HG02852 (cell line): ENCODE results near the gene DESI1.
A peak's percentile ranks its signal among the peaks of the same experiment; 100 is the strongest.
"Not testable (repeated sequence)": the region's sequence is repeated elsewhere in the genome, so short reads cannot be mapped to it uniquely, and the experiment has no call there.

ENCODE experiments used
- ATAC-seq: cut with Tn5 transposase; IDR thresholded peaks from one replicate; pipeline ENCODE4 v1.9.1; 2021; ENCODE audit warnings: mild to moderate bottlenecking, moderate library complexity; ENCODE audit not compliant: unreplicated experiment

DESI1 gene

DNA sequence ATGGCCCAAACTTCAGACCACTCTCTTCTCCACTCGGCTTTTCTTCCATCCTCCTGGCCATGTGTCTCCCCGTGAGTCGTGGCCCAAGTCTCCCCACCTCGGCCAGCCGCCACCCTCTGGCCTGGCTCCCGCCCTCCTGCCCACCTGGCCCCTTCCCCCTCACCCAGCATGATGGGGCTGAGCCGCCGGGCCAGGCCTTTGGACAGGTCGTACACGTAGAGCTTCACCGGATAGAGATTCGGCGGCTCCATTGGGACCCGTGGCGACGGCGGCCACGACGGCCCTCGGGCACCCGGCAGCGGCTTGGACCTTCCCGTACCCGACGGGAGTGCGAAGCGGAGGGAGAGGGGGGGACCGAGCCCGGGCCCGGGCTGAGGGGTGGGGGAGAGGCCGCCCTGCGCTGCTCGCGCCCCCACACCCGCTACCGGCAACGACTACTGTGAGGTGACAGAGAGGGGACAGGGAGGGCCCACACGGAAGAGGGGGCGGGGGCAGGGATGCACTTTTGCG is at the start of gene DESI1:
DESI1 (minus strand) TSS at position 455 of the 510 bp plus-strand sequence; CDS start at position 251, 204 bp downstream.
- ATAC-seq = peak; percentile 67

DNA sequence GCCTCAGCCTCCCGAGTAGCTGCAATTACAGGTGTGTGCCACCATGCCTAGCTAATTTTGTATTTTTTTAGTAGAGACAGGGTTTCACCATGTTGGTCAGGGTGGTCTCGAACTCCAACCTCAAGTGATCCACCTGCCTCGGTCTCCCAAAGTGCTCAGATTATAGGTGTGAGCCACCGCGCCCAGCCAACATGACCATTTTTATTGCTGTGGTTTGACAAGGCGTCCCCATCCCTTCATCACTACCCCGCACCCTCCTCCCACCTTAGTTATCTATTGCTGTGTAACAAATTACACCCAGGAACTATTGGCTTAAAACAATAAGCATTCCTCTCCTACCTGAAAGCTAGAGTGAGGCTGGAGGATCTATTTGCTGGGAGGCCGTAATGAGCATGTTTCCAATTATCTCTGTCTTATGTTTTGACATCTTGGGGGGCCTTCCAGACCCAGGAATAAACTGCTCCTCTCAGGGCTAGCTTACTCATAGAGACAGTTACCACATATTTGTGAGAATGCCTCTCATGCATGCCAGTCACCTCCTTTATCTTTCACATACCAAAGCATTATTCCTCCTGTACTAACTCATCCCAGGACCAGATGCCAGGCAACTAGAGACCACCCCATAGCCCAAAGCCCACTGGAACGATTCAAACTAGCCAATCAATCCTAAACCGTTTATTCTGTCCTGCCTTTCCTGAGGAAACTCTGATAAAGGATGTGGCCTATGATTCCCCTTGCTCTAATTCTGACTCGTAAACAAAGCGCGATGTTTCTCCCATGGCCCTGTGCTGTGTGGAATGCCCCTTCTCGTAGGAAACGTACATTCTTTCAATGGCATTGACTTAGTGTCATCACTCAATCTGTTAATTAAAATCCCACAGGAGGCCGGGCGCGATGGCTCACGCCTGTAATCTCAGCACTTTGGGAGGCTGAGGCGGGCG is 48.4 kb upstream of the DESI1 start:
- ATAC-seq = no peak

- no peak for ATAC-seq
These were observed 44.1 kb upstream of the DESI1 start for GRCh38 chr22:41664951-41665350.

DNA sequence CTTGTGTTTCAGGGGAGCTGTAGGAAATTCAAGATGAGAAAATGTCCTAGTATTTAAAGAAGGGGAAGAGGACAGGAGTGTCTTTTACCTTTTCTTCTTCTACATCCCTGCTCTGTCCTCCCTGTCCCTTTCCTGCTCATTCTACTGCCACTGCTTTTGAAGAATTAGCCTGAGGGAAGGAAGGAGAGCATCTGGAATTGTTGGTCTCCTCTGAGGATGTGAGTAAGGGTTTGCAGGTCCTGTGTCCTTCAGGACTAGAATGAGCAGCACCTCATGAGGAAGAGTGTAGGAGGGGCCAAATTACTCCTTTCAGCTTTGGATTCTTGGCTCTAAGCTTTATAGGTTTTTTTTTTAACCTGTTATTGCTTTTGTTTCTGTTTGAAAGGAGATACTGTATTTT is 43.6 kb upstream of the DESI1 start:
- ATAC-seq = no peak

DNA sequence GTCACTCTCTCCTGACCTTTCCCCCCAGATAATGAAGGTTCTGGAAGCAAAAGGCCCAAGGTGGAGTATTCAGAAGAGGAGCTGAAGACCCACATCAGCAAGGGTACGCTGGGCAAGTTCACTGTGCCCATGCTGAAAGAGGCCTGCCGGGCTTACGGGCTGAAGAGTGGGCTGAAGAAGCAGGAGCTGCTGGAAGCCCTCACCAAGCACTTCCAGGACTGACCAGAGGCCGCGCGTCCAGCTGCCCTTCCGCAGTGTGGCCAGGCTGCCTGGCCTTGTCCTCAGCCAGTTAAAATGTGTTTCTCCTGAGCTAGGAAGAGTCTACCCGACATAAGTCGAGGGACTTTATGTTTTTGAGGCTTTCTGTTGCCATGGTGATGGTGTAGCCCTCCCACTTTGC is 42.8 kb upstream of the DESI1 start:
- ATAC-seq = not testable (repeated sequence)

DNA sequence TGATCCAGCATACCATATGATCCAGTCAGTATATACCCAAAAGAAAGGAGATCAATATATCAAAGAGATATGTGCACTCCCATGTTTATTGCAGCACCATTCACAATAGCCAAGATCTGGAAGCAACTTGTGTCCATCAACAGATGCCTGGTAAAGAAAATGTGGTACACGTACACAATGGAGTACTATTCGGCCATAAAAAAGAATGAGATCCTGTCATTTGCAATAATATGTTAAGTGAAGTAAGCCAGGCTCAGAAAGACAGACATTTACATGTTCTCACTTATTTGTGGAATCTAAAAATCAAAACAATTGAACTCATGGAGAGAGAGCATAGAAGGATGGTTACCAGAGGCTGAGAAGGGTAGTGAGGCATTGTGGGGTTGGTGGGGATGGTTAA is 40.9 kb upstream of the DESI1 start:
- ATAC-seq = no peak

- ATAC-seq = no peak
These were observed 40.2 kb upstream of the DESI1 start for GRCh38 chr22:41661088-41661487.

DNA sequence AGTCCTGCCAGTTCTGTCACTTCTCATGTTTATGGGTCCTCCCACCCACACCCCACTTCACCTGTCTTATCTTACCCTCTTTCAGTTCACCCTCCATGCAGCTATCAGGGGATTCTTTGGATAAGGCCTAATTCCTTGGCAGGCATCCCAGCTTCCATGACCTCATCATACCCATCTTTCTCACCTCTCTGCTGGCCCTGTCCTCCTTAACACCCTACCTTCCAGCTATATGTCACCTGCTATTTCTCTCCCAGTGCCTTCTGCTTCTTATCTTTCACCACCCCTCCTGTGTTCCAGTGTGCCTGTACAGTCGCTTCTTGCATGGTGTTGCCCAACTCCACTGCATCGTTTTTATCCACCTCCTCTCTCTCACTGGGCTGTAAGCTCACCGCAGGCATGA is 39.6 kb upstream of the DESI1 start:
- ATAC-seq = no peak

DNA sequence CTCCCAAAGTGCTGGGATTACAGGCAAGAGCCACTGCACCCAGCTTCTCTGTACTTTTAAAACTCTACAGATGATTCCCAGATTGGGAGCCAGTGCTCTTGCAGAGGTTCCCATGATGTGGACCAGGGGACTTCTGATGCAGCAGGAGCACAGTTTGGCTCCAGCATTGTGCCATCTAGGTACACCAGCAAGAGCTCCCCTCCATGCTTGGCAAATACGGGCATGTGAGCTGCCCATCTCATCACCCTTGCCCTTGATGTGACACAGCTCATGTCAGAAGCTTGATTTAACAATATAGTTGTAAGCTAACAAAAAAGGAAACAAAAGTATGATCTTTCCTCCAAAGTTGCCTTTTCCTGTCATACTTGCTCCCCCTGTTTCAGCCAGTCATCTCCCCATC is 39.1 kb upstream of the DESI1 start:
- ATAC-seq = no peak

GRCh38 chr22:41658869-41659268 is 38.0 kb upstream of the DESI1 start:
- no peak for ATAC-seq

- ATAC-seq = no peak
These were observed 36.9 kb upstream of the DESI1 start for GRCh38 chr22:41657709-41658108.

GRCh38 chr22:41656556-41656955 is 35.7 kb upstream of the DESI1 start:
- ATAC-seq = no peak

GRCh38 chr22:41654322-41654721 is 33.5 kb upstream of the DESI1 start:
- no peak for ATAC-seq

GRCh38 chr22:41650821-41651220 is 30.0 kb upstream of the DESI1 start:
- no peak for ATAC-seq

- ATAC-seq = no peak
These were observed 29.4 kb upstream of the DESI1 start for GRCh38 chr22:41650229-41650628.

GRCh38 chr22:41648432-41648831 is 27.6 kb upstream of the DESI1 start:
- ATAC-seq = no peak

GRCh38 chr22:41647771-41648170 is 26.9 kb upstream of the DESI1 start:
- no peak for ATAC-seq

DNA sequence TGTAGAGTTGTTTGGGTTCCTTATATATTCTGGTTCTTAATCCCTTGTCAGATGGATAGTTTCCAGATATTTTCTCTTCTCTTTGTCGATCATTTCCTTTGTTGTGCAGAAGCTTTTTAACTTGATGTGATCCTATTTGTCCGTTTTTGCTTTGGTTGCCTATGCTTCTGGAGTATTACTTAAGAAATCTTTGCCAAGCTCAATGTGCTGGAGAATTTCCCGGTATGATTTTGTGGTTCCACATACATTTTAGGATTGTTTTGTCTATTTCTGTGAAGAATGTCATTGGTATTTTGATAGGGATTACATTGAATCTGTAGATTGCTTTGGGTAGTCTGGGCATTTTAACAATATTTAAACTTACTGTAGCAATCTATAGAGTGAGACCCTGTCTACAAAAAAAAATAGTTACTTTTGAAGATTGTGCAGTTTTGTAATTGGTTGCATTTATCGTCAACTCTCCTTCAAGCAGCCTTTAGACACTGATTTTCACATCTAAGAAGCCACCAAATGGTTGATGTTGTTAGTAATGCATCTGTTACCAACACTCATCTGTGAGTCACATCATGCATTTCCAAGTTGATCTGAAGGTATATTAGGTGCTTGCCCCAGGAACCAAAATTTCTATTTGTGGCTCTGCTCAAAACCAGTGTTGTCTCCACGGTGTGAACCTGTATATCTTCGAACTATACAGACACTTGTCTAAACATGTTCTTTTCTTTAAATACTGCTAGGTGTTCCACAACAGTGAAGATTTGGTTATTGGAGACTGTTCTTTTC is 21.7 kb upstream of the DESI1 start:
- no peak for ATAC-seq

GRCh38 chr22:41641854-41642253 is 21.0 kb upstream of the DESI1 start:
- no peak for ATAC-seq

GRCh38 chr22:41638748-41639147 is 17.9 kb upstream of the DESI1 start:
- no peak for ATAC-seq

DNA sequence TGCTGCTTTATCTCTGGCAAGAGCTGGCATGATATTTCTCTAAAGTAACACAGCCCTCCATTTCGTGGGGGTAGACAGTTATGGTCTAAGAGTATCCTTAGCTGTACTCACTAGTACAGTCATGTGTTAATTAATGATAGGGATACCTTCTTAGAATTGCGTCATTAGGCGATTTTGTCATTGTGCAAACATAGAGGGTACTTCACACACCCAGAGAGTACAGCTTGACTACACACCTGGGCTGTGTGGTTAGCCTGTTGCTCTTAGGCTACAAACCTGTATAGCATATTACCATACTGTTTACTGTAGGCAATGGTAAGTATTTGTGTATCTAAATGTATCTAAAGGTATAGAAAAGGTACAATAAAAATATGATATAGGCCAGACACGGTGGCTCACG is 17.3 kb upstream of the DESI1 start:
- ATAC-seq = no peak

- ATAC-seq = not testable (repeated sequence)
These were observed 16.8 kb upstream of the DESI1 start for GRCh38 chr22:41637623-41638022.
